Measurements from ENCODE around the gene CEP128. TPM values are rescaled to one million over a fixed set of nuclear protein-coding genes. Genes with fewer than 3 reads are reported as not detected.

Gene CEP128
- total RNA-seq, 4 donors from 2014 or later, result 3.8 to 12.0 (median 6.0) TPM

GRCh38 chr14:80981673-80982072 is 40.1 kb upstream of the CEP128 start:
- WGBS, 2 donors (ENCODE audit: low coverage in 1 of 2), result 95 to 100% methylated on average over 2 to 7 of the region's 7 CpGs

GRCh38 chr14:80981156-80981555 is 39.6 kb upstream of the CEP128 start:
- no peak for ATAC-seq

More at GRCh38 chr14:80981673-80982072, 40.1 kb upstream of the CEP128 start:
- Histone ChIP-seq H3K4me3 (no peak overlapping the region), H3K9me3 (no peaks in the 10 kb centered on the region), H3K36me3 (no peaks in the 10 kb centered on the region), H3K4me1 (no peaks in the 10 kb centered on the region), H3K27me3 (no peaks in the 10 kb centered on the region), H3K27ac (no peak overlapping the region)
- no peak for TF ChIP-seq EP300 (IDR thresholded peaks at IDR 0.05)
- no peak for TF ChIP-seq CTCF (IDR thresholded peaks at IDR 0.05)
- TF ChIP-seq POLR2AphosphoS5 (IDR thresholded peaks at IDR 0.05), result no peak
- no peak for TF ChIP-seq POLR2A (IDR thresholded peaks at IDR 0.05)
- ATAC-seq, result no peak

GRCh38 chr14:80979951-80980350 is 38.4 kb upstream of the CEP128 start:
- no peak for ATAC-seq
- Histone ChIP-seq H3K36me3 (no peaks in the 10 kb centered on the region), H3K27me3 (no peaks in the 10 kb centered on the region), H3K27ac (no peak overlapping the region), H3K4me3 (no peak overlapping the region), H3K9me3 (no peaks in the 10 kb centered on the region), H3K4me1 (peaks cover 0 to under 1% (median 0%) of the 10 kb centered on the region in 3 donors)
- 70 to 83% methylated on average over 2 of the region's 2 CpGs for WGBS, 2 donors (ENCODE audit: low coverage in 1 of 2)
- TF ChIP-seq POLR2AphosphoS5 (IDR thresholded peaks at IDR 0.05) (no peak), POLR2A (IDR thresholded peaks at IDR 0.05) (no peak), CTCF (IDR thresholded peaks at IDR 0.05) (no peak), EP300 (IDR thresholded peaks at IDR 0.05) (no peak)

More at GRCh38 chr14:80981156-80981555, 39.6 kb upstream of the CEP128 start:
- Histone ChIP-seq H3K27me3 (no peaks in the 10 kb centered on the region), H3K9me3 (no peaks in the 10 kb centered on the region), H3K4me3 (no peak overlapping the region), H3K4me1 (no peaks in the 10 kb centered on the region), H3K27ac (no peak overlapping the region), H3K36me3 (no peaks in the 10 kb centered on the region)
- TF ChIP-seq POLR2AphosphoS5 (IDR thresholded peaks at IDR 0.05), result no peak
- no peak for TF ChIP-seq POLR2A (IDR thresholded peaks at IDR 0.05)
- TF ChIP-seq EP300 (IDR thresholded peaks at IDR 0.05), result no peak
- no peak for TF ChIP-seq CTCF (IDR thresholded peaks at IDR 0.05)
- 43 to 80% methylated on average over 2 to 3 of the region's 3 CpGs for WGBS, 2 donors (ENCODE audit: low coverage in 1 of 2)

GRCh38 chr14:80978403-80978802 is 36.9 kb upstream of the CEP128 start:
- Histone ChIP-seq H3K4me1 (peaks cover 0 to 11% (median 0%) of the 10 kb centered on the region in 3 donors), H3K9me3 (no peaks in the 10 kb centered on the region), H3K4me3 (no peak overlapping the region), H3K36me3 (no peaks in the 10 kb centered on the region), H3K27ac (no peak overlapping the region), H3K27me3 (no peaks in the 10 kb centered on the region)
- WGBS, 2 donors (ENCODE audit: low coverage in 1 of 2), result 58 to 80% methylated on average over 2 of the region's 2 CpGs
- TF ChIP-seq EP300 (IDR thresholded peaks at IDR 0.05), result no peak
- no peak for TF ChIP-seq CTCF (IDR thresholded peaks at IDR 0.05)
- TF ChIP-seq POLR2AphosphoS5 (IDR thresholded peaks at IDR 0.05), result no peak
- no peak for TF ChIP-seq POLR2A (IDR thresholded peaks at IDR 0.05)
- no peak for ATAC-seq

GRCh38 chr14:80977221-80977620 is 35.7 kb upstream of the CEP128 start:
- no peaks in the 10 kb centered on the region for H3K36me3 ChIP-seq
- no peak for TF ChIP-seq EP300 (IDR thresholded peaks at IDR 0.05)
- TF ChIP-seq CTCF (IDR thresholded peaks at IDR 0.05), result no peak
- TF ChIP-seq POLR2A (IDR thresholded peaks at IDR 0.05), result no peak
- no peak for TF ChIP-seq POLR2AphosphoS5 (IDR thresholded peaks at IDR 0.05)
- H3K27ac ChIP-seq, result no peak overlapping the region
- no peaks in the 10 kb centered on the region for H3K9me3 ChIP-seq
- H3K4me3 ChIP-seq, result no peak overlapping the region
- H3K4me1 ChIP-seq, result peaks cover 0 to 17% (median 0%) of the 10 kb centered on the region in 3 donors
- ATAC-seq, result no peak
- H3K27me3 ChIP-seq, result no peaks in the 10 kb centered on the region

All from gastroesophageal sphincter (tissue), 4 donors.